Measurements from ENCODE around the gene KLHL14.

Gene KLHL14

GRCh38 chr18:32769586-32770053, 3.2 kb downstream of the KLHL14 start:
- peak; percentile 5 for DNase-seq

- no peak for DNase-seq
These were observed 3.7 kb downstream of the KLHL14 start for GRCh38 chr18:32769071-32769585.

GRCh38 chr18:32767400-32767799, 5.4 kb downstream of the KLHL14 start:
- no peak for DNase-seq

GRCh38 chr18:32764611-32765244, 8.1 kb downstream of the KLHL14 start:
- DNase-seq = no peak

- no peak for DNase-seq
These were observed 9.5 kb downstream of the KLHL14 start for GRCh38 chr18:32763293-32763692.

- no peak for DNase-seq
These were observed 11.6 kb downstream of the KLHL14 start for GRCh38 chr18:32761231-32761630.

GRCh38 chr18:32760391-32760790, 12.4 kb downstream of the KLHL14 start:
- no peak for DNase-seq

GRCh38 chr18:32759611-32760167, 13.1 kb downstream of the KLHL14 start:
- DNase-seq = no peak

- DNase-seq = no peak
These were observed 18.1 kb downstream of the KLHL14 start for GRCh38 chr18:32754508-32755263.

GRCh38 chr18:32753656-32754260, 19.1 kb downstream of the KLHL14 start:
- no peak for DNase-seq

GRCh38 chr18:32750328-32750727, 22.5 kb downstream of the KLHL14 start:
- DNase-seq = no peak

GRCh38 chr18:32749809-32750208, 23.0 kb downstream of the KLHL14 start:
- no peak for DNase-seq

GRCh38 chr18:32742579-32742978, 30.2 kb downstream of the KLHL14 start:
- no peak for DNase-seq

- DNase-seq = no peak
These were observed 37.0 kb downstream of the KLHL14 start for GRCh38 chr18:32735781-32736180.

- no peak for DNase-seq
These were observed 38.4 kb downstream of the KLHL14 start for GRCh38 chr18:32734442-32734841.

- DNase-seq = no peak
These were observed 40.7 kb downstream of the KLHL14 start for GRCh38 chr18:32732165-32732564.

- DNase-seq = no peak
These were observed 42.2 kb downstream of the KLHL14 start for GRCh38 chr18:32730620-32731091.

- no peak for DNase-seq
These were observed 42.8 kb downstream of the KLHL14 start for GRCh38 chr18:32730068-32730467.

GRCh38 chr18:32724071-32724749, 48.6 kb downstream of the KLHL14 start:
- DNase-seq = no peak

GRCh38 chr18:32722279-32722678, 50.5 kb downstream of the KLHL14 start:
- DNase-seq = no peak

- DNase-seq = no peak
These were observed 55.7 kb downstream of the KLHL14 start for GRCh38 chr18:32717126-32717525.

- DNase-seq = peak; percentile 23
These were observed 58.2 kb downstream of the KLHL14 start for GRCh38 chr18:32714571-32715148.
